Measurements from ENCODE around the gene NOL4L. TPM values are rescaled to one million over a fixed set of nuclear protein-coding genes. Genes with fewer than 3 reads are reported as not detected.

The NOL4L gene
- total and polyA plus RNA-seq, 2 experiments from 2014 or later: 38.8 to 39.2 TPM

DNA sequence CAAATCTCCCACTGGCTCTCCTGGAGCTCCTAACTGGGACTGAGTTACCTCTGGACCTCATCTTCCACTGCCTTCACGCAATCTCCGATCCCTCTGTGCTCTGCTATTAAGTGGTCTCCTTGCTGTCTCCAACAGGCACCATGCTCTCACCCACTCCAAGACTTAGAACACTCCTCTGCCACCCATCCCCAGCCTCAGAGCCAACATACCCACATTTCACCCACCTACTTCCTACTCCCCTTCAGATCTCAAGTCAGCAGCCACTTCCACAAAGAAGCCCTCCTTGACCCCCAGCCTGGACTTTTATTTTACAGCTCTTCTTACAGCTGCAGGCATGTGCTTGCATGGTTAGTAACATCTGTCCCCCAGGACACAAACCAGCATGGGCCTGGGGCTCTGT lies 29.6 kb upstream of the NOL4L start:
- H3K4me1 ChIP-seq (ENCODE audit: insufficient read depth): peaks cover 11% of the 10 kb centered on the region; the same call in 1 of the 2 replicates
- H3K4me1 Mint-ChIP-seq: peaks cover 12% of the 10 kb centered on the region
- peaks cover 11% of the 10 kb centered on the region for H3K9me2 ChIP-seq (ENCODE audit: insufficient read depth)
- H3K4me3 ChIP-seq: no peak overlapping the region
- H3K27ac Mint-ChIP-seq: no peak overlapping the region
- H3K36me3 Mint-ChIP-seq (ENCODE audit: low read depth): no peaks in the 10 kb centered on the region
- no peak for TF ChIP-seq CREB1 (CRISPR knock-in tag; IDR thresholded peaks at IDR 0.05; ENCODE audit: low read depth)
- no peak for TF ChIP-seq ZNF331 (CRISPR knock-in tag; IDR thresholded peaks at IDR 0.05; ENCODE audit: low read depth)
- TF ChIP-seq, protein P1, sequence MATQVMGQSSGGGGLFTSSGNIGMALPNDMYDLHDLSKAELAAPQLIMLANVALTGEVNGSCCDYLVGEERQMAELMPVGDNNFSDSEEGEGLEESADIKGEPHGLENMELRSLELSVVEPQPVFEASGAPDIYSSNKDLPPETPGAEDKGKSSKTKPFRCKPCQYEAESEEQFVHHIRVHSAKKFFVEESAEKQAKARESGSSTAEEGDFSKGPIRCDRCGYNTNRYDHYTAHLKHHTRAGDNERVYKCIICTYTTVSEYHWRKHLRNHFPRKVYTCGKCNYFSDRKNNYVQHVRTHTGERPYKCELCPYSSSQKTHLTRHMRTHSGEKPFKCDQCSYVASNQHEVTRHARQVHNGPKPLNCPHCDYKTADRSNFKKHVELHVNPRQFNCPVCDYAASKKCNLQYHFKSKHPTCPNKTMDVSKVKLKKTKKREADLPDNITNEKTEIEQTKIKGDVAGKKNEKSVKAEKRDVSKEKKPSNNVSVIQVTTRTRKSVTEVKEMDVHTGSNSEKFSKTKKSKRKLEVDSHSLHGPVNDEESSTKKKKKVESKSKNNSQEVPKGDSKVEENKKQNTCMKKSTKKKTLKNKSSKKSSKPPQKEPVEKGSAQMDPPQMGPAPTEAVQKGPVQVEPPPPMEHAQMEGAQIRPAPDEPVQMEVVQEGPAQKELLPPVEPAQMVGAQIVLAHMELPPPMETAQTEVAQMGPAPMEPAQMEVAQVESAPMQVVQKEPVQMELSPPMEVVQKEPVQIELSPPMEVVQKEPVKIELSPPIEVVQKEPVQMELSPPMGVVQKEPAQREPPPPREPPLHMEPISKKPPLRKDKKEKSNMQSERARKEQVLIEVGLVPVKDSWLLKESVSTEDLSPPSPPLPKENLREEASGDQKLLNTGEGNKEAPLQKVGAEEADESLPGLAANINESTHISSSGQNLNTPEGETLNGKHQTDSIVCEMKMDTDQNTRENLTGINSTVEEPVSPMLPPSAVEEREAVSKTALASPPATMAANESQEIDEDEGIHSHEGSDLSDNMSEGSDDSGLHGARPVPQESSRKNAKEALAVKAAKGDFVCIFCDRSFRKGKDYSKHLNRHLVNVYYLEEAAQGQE (IDR thresholded peaks at IDR 0.05; ENCODE audit: unreplicated experiment): no peak
- TF ChIP-seq NANOG (IDR thresholded peaks at IDR 0.05; ENCODE audit: borderline replicate concordance): no peak
- TF ChIP-seq, protein P2, sequence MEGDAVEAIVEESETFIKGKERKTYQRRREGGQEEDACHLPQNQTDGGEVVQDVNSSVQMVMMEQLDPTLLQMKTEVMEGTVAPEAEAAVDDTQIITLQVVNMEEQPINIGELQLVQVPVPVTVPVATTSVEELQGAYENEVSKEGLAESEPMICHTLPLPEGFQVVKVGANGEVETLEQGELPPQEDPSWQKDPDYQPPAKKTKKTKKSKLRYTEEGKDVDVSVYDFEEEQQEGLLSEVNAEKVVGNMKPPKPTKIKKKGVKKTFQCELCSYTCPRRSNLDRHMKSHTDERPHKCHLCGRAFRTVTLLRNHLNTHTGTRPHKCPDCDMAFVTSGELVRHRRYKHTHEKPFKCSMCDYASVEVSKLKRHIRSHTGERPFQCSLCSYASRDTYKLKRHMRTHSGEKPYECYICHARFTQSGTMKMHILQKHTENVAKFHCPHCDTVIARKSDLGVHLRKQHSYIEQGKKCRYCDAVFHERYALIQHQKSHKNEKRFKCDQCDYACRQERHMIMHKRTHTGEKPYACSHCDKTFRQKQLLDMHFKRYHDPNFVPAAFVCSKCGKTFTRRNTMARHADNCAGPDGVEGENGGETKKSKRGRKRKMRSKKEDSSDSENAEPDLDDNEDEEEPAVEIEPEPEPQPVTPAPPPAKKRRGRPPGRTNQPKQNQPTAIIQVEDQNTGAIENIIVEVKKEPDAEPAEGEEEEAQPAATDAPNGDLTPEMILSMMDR (conservative IDR thresholded peaks at IDR 0.05; ENCODE audit: low read depth in 2 of 2): no peak
- TF ChIP-seq ZNF114 (CRISPR knock-in tag; IDR thresholded peaks at IDR 0.05): no peak
- TF ChIP-seq STAT1 (IDR thresholded peaks at IDR 0.05; ENCODE audit: unreplicated experiment): no peak
- TF ChIP-seq EZH2phosphoT487 (IDR thresholded peaks at IDR 0.05; ENCODE audit: unreplicated experiment): no peak
- no peak for TF ChIP-seq JUNB (IDR thresholded peaks at IDR 0.05; ENCODE audit: unreplicated experiment)
- TF ChIP-seq, protein P3, sequence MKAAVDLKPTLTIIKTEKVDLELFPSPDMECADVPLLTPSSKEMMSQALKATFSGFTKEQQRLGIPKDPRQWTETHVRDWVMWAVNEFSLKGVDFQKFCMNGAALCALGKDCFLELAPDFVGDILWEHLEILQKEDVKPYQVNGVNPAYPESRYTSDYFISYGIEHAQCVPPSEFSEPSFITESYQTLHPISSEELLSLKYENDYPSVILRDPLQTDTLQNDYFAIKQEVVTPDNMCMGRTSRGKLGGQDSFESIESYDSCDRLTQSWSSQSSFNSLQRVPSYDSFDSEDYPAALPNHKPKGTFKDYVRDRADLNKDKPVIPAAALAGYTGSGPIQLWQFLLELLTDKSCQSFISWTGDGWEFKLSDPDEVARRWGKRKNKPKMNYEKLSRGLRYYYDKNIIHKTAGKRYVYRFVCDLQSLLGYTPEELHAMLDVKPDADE (IDR thresholded peaks at IDR 0.05): no peak
- no peak for TF ChIP-seq EZH2 (IDR thresholded peaks at IDR 0.05; ENCODE audit: low read depth, unreplicated experiment)
- TF ChIP-seq, protein P4, sequence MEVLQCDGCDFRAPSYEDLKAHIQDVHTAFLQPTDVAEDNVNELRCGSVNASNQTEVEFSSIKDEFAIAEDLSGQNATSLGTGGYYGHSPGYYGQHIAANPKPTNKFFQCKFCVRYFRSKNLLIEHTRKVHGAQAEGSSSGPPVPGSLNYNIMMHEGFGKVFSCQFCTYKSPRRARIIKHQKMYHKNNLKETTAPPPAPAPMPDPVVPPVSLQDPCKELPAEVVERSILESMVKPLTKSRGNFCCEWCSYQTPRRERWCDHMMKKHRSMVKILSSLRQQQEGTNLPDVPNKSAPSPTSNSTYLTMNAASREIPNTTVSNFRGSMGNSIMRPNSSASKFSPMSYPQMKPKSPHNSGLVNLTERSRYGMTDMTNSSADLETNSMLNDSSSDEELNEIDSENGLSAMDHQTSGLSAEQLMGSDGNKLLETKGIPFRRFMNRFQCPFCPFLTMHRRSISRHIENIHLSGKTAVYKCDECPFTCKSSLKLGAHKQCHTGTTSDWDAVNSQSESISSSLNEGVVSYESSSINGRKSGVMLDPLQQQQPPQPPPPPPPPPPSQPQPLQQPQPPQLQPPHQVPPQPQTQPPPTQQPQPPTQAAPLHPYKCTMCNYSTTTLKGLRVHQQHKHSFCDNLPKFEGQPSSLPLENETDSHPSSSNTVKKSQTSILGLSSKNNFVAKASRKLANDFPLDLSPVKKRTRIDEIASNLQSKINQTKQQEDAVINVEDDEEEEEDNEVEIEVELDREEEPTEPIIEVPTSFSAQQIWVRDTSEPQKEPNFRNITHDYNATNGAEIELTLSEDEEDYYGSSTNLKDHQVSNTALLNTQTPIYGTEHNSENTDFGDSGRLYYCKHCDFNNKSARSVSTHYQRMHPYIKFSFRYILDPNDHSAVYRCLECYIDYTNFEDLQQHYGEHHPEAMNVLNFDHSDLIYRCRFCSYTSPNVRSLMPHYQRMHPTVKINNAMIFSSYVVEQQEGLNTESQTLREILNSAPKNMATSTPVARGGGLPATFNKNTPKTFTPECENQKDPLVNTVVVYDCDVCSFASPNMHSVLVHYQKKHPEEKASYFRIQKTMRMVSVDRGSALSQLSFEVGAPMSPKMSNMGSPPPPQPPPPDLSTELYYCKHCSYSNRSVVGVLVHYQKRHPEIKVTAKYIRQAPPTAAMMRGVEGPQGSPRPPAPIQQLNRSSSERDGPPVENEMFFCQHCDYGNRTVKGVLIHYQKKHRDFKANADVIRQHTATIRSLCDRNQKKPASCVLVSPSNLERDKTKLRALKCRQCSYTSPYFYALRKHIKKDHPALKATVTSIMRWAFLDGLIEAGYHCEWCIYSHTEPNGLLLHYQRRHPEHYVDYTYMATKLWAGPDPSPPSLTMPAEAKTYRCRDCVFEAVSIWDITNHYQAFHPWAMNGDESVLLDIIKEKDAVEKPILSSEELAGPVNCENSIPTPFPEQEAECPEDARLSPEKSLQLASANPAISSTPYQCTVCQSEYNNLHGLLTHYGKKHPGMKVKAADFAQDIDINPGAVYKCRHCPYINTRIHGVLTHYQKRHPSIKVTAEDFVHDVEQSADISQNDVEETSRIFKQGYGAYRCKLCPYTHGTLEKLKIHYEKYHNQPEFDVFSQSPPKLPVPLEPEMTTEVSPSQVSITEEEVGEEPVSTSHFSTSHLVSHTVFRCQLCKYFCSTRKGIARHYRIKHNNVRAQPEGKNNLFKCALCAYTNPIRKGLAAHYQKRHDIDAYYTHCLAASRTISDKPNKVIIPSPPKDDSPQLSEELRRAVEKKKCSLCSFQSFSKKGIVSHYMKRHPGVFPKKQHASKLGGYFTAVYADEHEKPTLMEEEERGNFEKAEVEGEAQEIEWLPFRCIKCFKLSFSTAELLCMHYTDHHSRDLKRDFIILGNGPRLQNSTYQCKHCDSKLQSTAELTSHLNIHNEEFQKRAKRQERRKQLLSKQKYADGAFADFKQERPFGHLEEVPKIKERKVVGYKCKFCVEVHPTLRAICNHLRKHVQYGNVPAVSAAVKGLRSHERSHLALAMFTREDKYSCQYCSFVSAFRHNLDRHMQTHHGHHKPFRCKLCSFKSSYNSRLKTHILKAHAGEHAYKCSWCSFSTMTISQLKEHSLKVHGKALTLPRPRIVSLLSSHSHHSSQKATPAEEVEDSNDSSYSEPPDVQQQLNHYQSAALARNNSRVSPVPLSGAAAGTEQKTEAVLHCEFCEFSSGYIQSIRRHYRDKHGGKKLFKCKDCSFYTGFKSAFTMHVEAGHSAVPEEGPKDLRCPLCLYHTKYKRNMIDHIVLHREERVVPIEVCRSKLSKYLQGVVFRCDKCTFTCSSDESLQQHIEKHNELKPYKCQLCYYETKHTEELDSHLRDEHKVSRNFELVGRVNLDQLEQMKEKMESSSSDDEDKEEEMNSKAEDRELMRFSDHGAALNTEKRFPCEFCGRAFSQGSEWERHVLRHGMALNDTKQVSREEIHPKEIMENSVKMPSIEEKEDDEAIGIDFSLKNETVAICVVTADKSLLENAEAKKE (CRISPR knock-in tag; IDR thresholded peaks at IDR 0.05): no peak
- no peak for TF ChIP-seq POLR2AphosphoS5 (IDR thresholded peaks at IDR 0.05; ENCODE audit: low read depth)
- H4K20me1 ChIP-seq (replicated peaks; ENCODE audit: insufficient read depth): no peaks in the 10 kb centered on the region
- H3K4me2 ChIP-seq: no peak overlapping the region
- H3K9me3 Mint-ChIP-seq: no peaks in the 10 kb centered on the region
- no peak overlapping the region for H3K4me3 Mint-ChIP-seq
- H3K36me3 ChIP-seq (ENCODE audit: insufficient read depth): no peaks in the 10 kb centered on the region
- ATAC-seq: no peak
- no peaks in the 10 kb centered on the region for H3K79me2 ChIP-seq (replicated peaks; ENCODE audit: insufficient read depth)
- peaks cover 11% of the 10 kb centered on the region for H3K27me3 Mint-ChIP-seq (ENCODE audit: insufficient read depth, low read depth, poor library complexity)
- no peak for DNase-seq (ENCODE audit: low spot score)
- no peaks in the 10 kb centered on the region for H3K27me3 ChIP-seq (ENCODE audit: insufficient read depth)
- H3F3A ChIP-seq (replicated peaks; ENCODE audit: low read depth): peaks cover 12% of the 10 kb centered on the region; the same call in 1 of the 2 replicates
- H3K27ac ChIP-seq (ENCODE audit: low read depth): no peak overlapping the region
- H2AFZ ChIP-seq: no peak overlapping the region

Data from GM23338 (cell line).